GM12878 (cell line): ENCODE measurements around the gene SIRT2. TPM values are rescaled to one million over a fixed set of nuclear protein-coding genes. Genes with fewer than 3 reads are reported as not detected.
"Not testable (repeated sequence)": the region's sequence is repeated elsewhere in the genome, so short reads cannot be mapped to it uniquely, and the experiment has no call there.

Source experiments
- ATAC-seq: fragments of 200-7000 bp; cut with Tn5 transposase; 3 replicates; pipeline ENCODE4 v1.9.1; 2020; ENCODE audit warnings: mild to moderate bottlenecking, moderate library complexity
- BruUV-seq: library from RNA; stranded (reverse); fragments of 400-500 nt; replicated peaks from 2 replicates; lab custom pipeline; 2021; lab: Mats Ljungman, UMichigan
- CTCF ChIA-PET: fragments of 300-600 bp; sonication (Branson Sonifier 250); formaldehyde crosslinking; extraction: SDS; loops from one replicate; lab custom pipeline; 2021; ENCODE audit warnings: inconsistent platforms; lab: Yijun Ruan, JAX
- POLR2A ChIA-PET: fragments of 350-600 bp; formaldehyde crosslinking; extraction: SDS; loops from one replicate; lab custom pipeline; 2021; ENCODE audit warnings: inconsistent platforms; lab: Charles Lee
- RAD21 ChIA-PET: fragments of 300-600 bp; sonication (Branson Sonifier 250); formaldehyde crosslinking; loops from one replicate; lab custom pipeline; 2023; ENCODE audit warnings: antibody characterized with exemption; ENCODE audit not compliant: unreplicated experiment; lab: Charles Lee
- SMC1A ChIA-PET: fragments of 300-600 bp; sonication (Branson Sonifier 250); formaldehyde crosslinking; loops from one replicate; lab custom pipeline; 2023; ENCODE audit not compliant: unreplicated experiment, uncharacterized antibody; lab: Charles Lee
- DNase-seq: peaks from one replicate; pipeline ENCODE4 v3.0.0-alpha.2; 2011; ENCODE audit warnings: low read depth, low spot score
- FAIRE-seq: peaks from 3 replicates; lab custom pipeline; 2011; peaks lifted over from hg19 to GRCh38; lab: Jason Lieb, UNC
- H2AFZ ChIP-seq: 2 replicates; pipeline ENCODE4 v1.6.0; 2011; ENCODE audit warnings: low read depth, low read length, control low read depth; ENCODE audit not compliant: control insufficient read depth
- H3K27ac ChIP-seq: 2 replicates; pipeline ENCODE4 v1.5.1; 2011; ENCODE audit warnings: control low read depth; ENCODE audit not compliant: control insufficient read depth, insufficient read depth
- H3K27me3 ChIP-seq, 2 experiments: replicated peaks in 1 of 2; 2 replicates each; pipeline versions ENCODE4 v1.6.0 to v1.6.1; 2011; ENCODE audit warnings: low read length in 1 of 2; ENCODE audit not compliant: control insufficient read depth in 2 of 2, insufficient read depth in 2 of 2
- H3K36me3 ChIP-seq, 2 experiments: 2 replicates each; pipeline ENCODE4 v1.5.1; 2011; ENCODE audit warnings: low read length in 1 of 2; ENCODE audit not compliant: control insufficient read depth in 2 of 2, insufficient read depth in 2 of 2
- H3K4me1 ChIP-seq: 2 replicates; pipeline ENCODE4 v1.6.1; 2011; ENCODE audit warnings: mild to moderate bottlenecking, low read length, moderate library complexity, mixed read lengths; ENCODE audit not compliant: control insufficient read depth, insufficient read depth
- H3K4me2 ChIP-seq: 2 replicates; pipeline ENCODE4 v1.6.0; 2011; ENCODE audit warnings: control low read depth; ENCODE audit not compliant: control insufficient read depth, insufficient read depth
- H3K4me3 ChIP-seq: fragments of 200-600 bp; sonication (generic); 2 replicates; pipeline ENCODE4 v1.5.1; 2016
- H3K79me2 ChIP-seq: 2 replicates; pipeline ENCODE4 v1.6.0; 2011; ENCODE audit warnings: low read length; ENCODE audit not compliant: control insufficient read depth, insufficient read depth
- H3K9ac ChIP-seq: 2 replicates; pipeline ENCODE4 v1.8.0; 2011; ENCODE audit warnings: low read length, control low read depth, mixed read lengths; ENCODE audit not compliant: control insufficient read depth, insufficient read depth
- H3K9me3 ChIP-seq: replicated peaks from 3 replicates; pipeline ENCODE4 v1.5.1; 2011; ENCODE audit warnings: mild to moderate bottlenecking, low read length; ENCODE audit not compliant: control insufficient read depth, insufficient read depth
- H4K20me1 ChIP-seq: 2 replicates; pipeline ENCODE4 v1.6.0; 2011; ENCODE audit not compliant: control insufficient read depth, insufficient read depth
- CBFB ChIP-seq: IDR thresholded peaks from 2 replicates; pipeline ENCODE4 v1.6.1; 2016; ENCODE audit warnings: antibody characterized with exemption, low read depth
- ETV6 ChIP-seq, 2 experiments: fragments of 450-650 bp in 1 of 2; IDR thresholded peaks in 1 of 2; conservative IDR thresholded peaks in 1 of 2; 2 replicates each; pipeline ENCODE4 v1.6.1; 2014; ENCODE audit warnings: antibody characterized with exemption in 1 of 2, borderline replicate concordance in 1 of 2, low read depth in 1 of 2, mild to moderate bottlenecking in 1 of 2, moderate library complexity in 1 of 2
- HSF1 ChIP-seq: fragments of 150-350 bp; IDR thresholded peaks from 2 replicates; pipeline ENCODE4 v1.6.1; 2014; ENCODE audit warnings: mild to moderate bottlenecking, low read depth, low read length
- SUZ12 ChIP-seq: fragments of 200-600 bp; sonication (generic); IDR thresholded peaks from one replicate; pipeline ENCODE4 v1.6.1; 2018; ENCODE audit warnings: antibody characterized with exemption, mild to moderate bottlenecking; ENCODE audit not compliant: unreplicated experiment
- WGBS: methylation state at CpG from one replicate; pipeline ENCODE4 v1.1.6; 2016; ENCODE audit warnings: low lambda C conversion rate; ENCODE audit not compliant: insufficient replicate concordance, insufficient coverage; ENCODE audit errors: missing lambda C conversion rate; 5-methylcytosine and 5-hydroxymethylcytosine counted together
- in situ Hi-C: fragments of 300-500 bp; cut with MboI; formaldehyde crosslinking; loops from 9 replicates; pipeline ENCODE4 v1.14.3; 2018; ENCODE audit warnings: mixed read lengths
- intact Hi-C: fragments of 100-400 bp; cut with micrococcal nuclease; formaldehyde crosslinking; loops from one replicate; pipeline ENCODE4 v1.14.2; 2022; ENCODE audit not compliant: unreplicated experiment
- polyA plus RNA-seq, 11 experiments: library from polyadenylated mRNA; depleted of rRNA in 4 of 11; unstranded in 6 of 11; stranded (reverse) in 5 of 11; fragments of >200 nt; fragmentation: Nextera tagmentation in 4 of 11; fragmentation: Illumina TruSeq in 1 of 11; extraction: Ambion mirVana in 4 of 11; extraction: Trizol in 1 of 11; gene quantifications; 1 replicate in 1 of 11; 2 replicates in 10 of 11; pipeline versions ENCODE4 v1.2.1 to v1.2.3, GENCODE V29; 2011 to 2016; ENCODE audit warnings: inconsistent platforms in 2 of 11, missing spikeins in 2 of 11, low read depth in 1 of 11
- total RNA-seq, 4 experiments: library from RNA; depleted of rRNA in 3 of 4; stranded (reverse); fragments of >200 nt in 3 of 4; fragmentation: Illumina TruSeq in 1 of 4; extraction: Trizol in 1 of 4; gene quantifications; 2 replicates each; pipeline versions ENCODE4 v1.2.1 to v1.2.3, GENCODE V29; 2013 to 2021
- TF ChIP-seq, protein P1 (sequence below): fragments of 450-650 bp; formaldehyde crosslinking; IDR thresholded peaks from 2 replicates; pipeline ENCODE4 v1.4.0; 2022; ENCODE audit warnings: mild to moderate bottlenecking, moderate library complexity

SIRT2 gene
- total and polyA plus RNA-seq, 10 of the 15 experiments (the other 5 are each of a cell fraction or from before 2014, with no cell fraction given): 1.4 to 38.7 (median 24.1) TPM

- H4K20me1 ChIP-seq, RAD21 ChIA-PET, ATAC-seq, H3K36me3 ChIP-seq, in situ Hi-C loops, DNase-seq, H3K9me3 ChIP-seq, H2AFZ ChIP-seq, H3K27me3 ChIP-seq, H3K27ac ChIP-seq, FAIRE-seq, H3K79me2 ChIP-seq, H3K4me2 ChIP-seq, intact Hi-C loops, BruUV-seq, H3K4me3 ChIP-seq, H3K9ac ChIP-seq: not testable (repeated sequence)
- peaks cover 15% of the 10 kb centered on the region for H3K4me1 ChIP-seq
- POLR2A ChIA-PET: interaction anchor here (0.9 kb wide), 1 partner anchor 9 kb away, joined by 3 read pairs; no protein-coding TSS in a partner anchor
- SMC1A ChIA-PET: interaction anchor here (0.9 to 1.9 kb wide), 5 partner anchors 9 to 356 kb away, joined by 3 to 4 read pairs (median 3); partner anchors contain the start of genes NFKBIB and SIRT2
- WGBS: 99% methylated on average over 10 of the region's 10 CpGs
- CTCF ChIA-PET: interaction anchor here (0.6 kb wide), 1 partner anchor 328 kb away, joined by 3 read pairs; no protein-coding TSS in a partner anchor
These were observed 26.0 kb downstream of the SIRT2 start for GRCh38 chr19:38873400-38873799.

DNA sequence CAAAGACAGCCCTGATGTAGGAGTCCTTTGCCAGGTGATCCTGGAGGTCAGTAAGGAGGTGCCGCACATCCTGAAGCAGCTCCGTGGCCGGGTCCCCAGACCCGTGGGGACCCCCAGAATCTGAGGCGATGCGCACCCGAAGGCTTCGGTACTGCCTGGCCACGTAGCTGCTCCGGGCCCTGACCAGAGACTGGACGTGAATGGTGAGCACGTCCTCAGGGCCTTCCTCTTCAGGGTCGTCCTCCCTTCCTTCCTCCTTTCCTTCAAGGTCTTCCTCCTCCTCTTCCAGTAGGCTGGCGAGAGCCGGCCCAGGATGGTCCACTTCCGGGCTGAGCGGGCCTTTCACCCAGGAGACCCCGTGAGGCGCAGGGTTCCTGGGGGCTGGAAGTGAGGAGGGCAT lies 28.8 kb downstream of the SIRT2 start:
- ChIA-PET POLR2A (interaction anchor here (1.5 to 2.5 kb wide), 3 partner anchors 7 to 30 kb away, joined by 7 to 12 read pairs (median 10); partner anchors contain the start of genes HNRNPL, NFKBIB, RINL and SIRT2), SMC1A (interaction anchor here (0.8 to 1.6 kb wide), 3 partner anchors 19 to 467 kb away, joined by 3 to 4 read pairs (median 4); partner anchors contain the start of genes FAM98C, MRPS12 and SARS2), CTCF (interaction anchor here (0.6 to 2.5 kb wide), 5 partner anchors 17 to 660 kb away, joined by 3 to 14 read pairs (median 3); partner anchors contain the start of genes ECH1 and FBXO17), RAD21 (interaction anchor here (1.8 to 4.3 kb wide), 6 partner anchors 10 to 39 kb away, joined by 7 to 34 read pairs (median 20); partner anchors contain the start of genes ECH1, HNRNPL and NFKBIB)
- no peaks in the 10 kb centered on the region for H4K20me1 ChIP-seq
- peaks cover 18% of the 10 kb centered on the region for H3K4me1 ChIP-seq
- BruUV-seq: no TSS peak
- H3K27ac ChIP-seq: no peak overlapping the region
- DNase-seq: no peak
- H2AFZ ChIP-seq: no peak overlapping the region
- 89% methylated on average over 16 of the region's 19 CpGs for WGBS
- no peak for TF ChIP-seq SUZ12
- TF ChIP-seq, protein P1, sequence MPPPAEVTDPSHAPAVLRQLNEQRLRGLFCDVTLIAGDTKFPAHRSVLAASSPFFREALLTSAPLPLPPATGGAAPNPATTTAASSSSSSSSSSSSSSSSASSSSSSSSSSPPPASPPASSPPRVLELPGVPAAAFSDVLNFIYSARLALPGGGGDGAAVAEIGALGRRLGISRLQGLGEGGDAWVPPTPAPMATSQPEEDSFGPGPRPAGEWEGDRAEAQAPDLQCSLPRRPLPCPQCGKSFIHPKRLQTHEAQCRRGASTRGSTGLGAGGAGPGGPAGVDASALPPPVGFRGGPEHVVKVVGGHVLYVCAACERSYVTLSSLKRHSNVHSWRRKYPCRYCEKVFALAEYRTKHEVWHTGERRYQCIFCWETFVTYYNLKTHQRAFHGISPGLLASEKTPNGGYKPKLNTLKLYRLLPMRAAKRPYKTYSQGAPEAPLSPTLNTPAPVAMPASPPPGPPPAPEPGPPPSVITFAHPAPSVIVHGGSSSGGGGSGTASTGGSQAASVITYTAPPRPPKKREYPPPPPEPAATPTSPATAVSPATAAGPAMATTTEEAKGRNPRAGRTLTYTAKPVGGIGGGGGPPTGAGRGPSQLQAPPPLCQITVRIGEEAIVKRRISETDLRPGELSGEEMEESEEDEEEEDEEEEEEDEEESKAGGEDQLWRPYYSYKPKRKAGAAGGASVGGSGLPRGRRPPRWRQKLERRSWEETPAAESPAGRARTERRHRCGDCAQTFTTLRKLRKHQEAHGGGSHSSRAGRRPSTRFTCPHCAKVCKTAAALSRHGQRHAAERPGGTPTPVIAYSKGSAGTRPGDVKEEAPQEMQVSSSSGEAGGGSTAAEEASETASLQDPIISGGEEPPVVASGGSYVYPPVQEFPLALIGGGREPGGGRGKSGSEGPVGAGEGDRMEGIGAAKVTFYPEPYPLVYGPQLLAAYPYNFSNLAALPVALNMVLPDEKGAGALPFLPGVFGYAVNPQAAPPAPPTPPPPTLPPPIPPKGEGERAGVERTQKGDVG (CRISPR knock-in tag): no peak
- TF ChIP-seq CBFB: no peak
- no peak for TF ChIP-seq ETV6 (conservative IDR thresholded peaks at IDR 0.05 in 1 of 2, IDR thresholded peaks at IDR 0.05 in 1 of 2; ENCODE audit: borderline replicate concordance in 1 of 2, low read depth in 1 of 2)
- TF ChIP-seq HSF1: no peak
- no peak for ATAC-seq
- FAIRE-seq: no peak
- H3K79me2 ChIP-seq: no peaks in the 10 kb centered on the region
- no peak overlapping the region for H3K4me3 ChIP-seq
- 0 out of 2 replicates have a peak overlapping the region, but pooled peaks have one; percentile 4 for H3K4me2 ChIP-seq
- no peaks in the 10 kb centered on the region for H3K27me3 ChIP-seq
- H3K9ac ChIP-seq: no peak overlapping the region
- intact Hi-C loops (no loop called here), in situ Hi-C loops (no loop called here)
- peaks cover 0 to 4% of the 10 kb centered on the region in 2 experiments; a peak in 1 of 4 replicates for H3K36me3 ChIP-seq
- H3K9me3 ChIP-seq: no peaks in the 10 kb centered on the region
